GM12878 (cell line): Measurements from ENCODE around the gene IFT25. TPM values are rescaled to one million over a fixed set of nuclear protein-coding genes. Genes with fewer than 3 reads are reported as not detected.

Source experiments
- BACH1 ChIP-seq: fragments of 450-650 bp; IDR thresholded peaks from 2 replicates; pipeline ENCODE4 v1.6.1; 2017; ENCODE audit warnings: mild to moderate bottlenecking, borderline replicate concordance
- CEBPZ ChIP-seq: fragments of 150-350 bp; IDR thresholded peaks from 2 replicates; pipeline ENCODE4 v1.6.1; 2016; ENCODE audit warnings: low read depth, low read length
- EP300 ChIP-seq, 2 experiments: fragments of 150-350 bp in 1 of 2; IDR thresholded peaks; 2 replicates each; pipeline ENCODE4 v1.6.1; 2011 to 2012; ENCODE audit warnings: low read depth in 2 of 2, low read length in 2 of 2, borderline replicate concordance in 1 of 2, improper control_type of control experiment in 1 of 2, inconsistent platforms in 1 of 2; ENCODE audit not compliant: control insufficient read depth in 1 of 2
- FOXK2 ChIP-seq: fragments of 450-650 bp; IDR thresholded peaks from 2 replicates; pipeline ENCODE4 v1.6.1; 2017; ENCODE audit warnings: mild to moderate bottlenecking, moderate library complexity
- HCFC1 ChIP-seq: fragments of 150-350 bp; IDR thresholded peaks from 2 replicates; pipeline ENCODE4 v1.6.1; 2014; ENCODE audit warnings: low read length
- HSF1 ChIP-seq: fragments of 150-350 bp; IDR thresholded peaks from 2 replicates; pipeline ENCODE4 v1.6.1; 2014; ENCODE audit warnings: mild to moderate bottlenecking, low read depth, low read length
- PAX5 ChIP-seq: IDR thresholded peaks from 2 replicates; pipeline ENCODE4 v1.6.1; 2011; ENCODE audit warnings: low read depth, low read length, borderline replicate concordance
- POU2F2 ChIP-seq: IDR thresholded peaks from 3 replicates; pipeline ENCODE4 v1.6.1; 2011; ENCODE audit warnings: low read depth, mild to moderate bottlenecking, low read length, borderline replicate concordance
- ZBTB4 ChIP-seq: fragments of 450-650 bp; formaldehyde crosslinking; IDR thresholded peaks from 2 replicates; pipeline ENCODE4 v1.4.0; 2022; ENCODE audit warnings: mild to moderate bottlenecking, moderate library complexity
- polyA plus RNA-seq, 11 experiments: library from polyadenylated mRNA; depleted of rRNA in 4 of 11; unstranded in 6 of 11; stranded (reverse) in 5 of 11; fragments of >200 nt; fragmentation: Nextera tagmentation in 4 of 11; fragmentation: Illumina TruSeq in 1 of 11; extraction: Ambion mirVana in 4 of 11; extraction: Trizol in 1 of 11; gene quantifications; 1 replicate in 1 of 11; 2 replicates in 10 of 11; pipeline versions ENCODE4 v1.2.1 to v1.2.3, GENCODE V29; 2011 to 2016; ENCODE audit warnings: inconsistent platforms in 2 of 11, missing spikeins in 2 of 11, low read depth in 1 of 11
- total RNA-seq, 4 experiments: library from RNA; depleted of rRNA in 3 of 4; stranded (reverse); fragments of >200 nt in 3 of 4; fragmentation: Illumina TruSeq in 1 of 4; extraction: Trizol in 1 of 4; gene quantifications; 2 replicates each; pipeline versions ENCODE4 v1.2.1 to v1.2.3, GENCODE V29; 2013 to 2021

The IFT25 gene
- total and polyA plus RNA-seq, 10 of the 15 experiments (the other 5 are each of a cell fraction or from before 2014, with no cell fraction given) = 55.7 to 242 (median 131) TPM

GRCh38 chr1:53899206-53899628 lies 46.3 kb downstream of the IFT25 start (continued):
- TF ChIP-seq BACH1 (no peak), POU2F2 (no peak), PAX5 (no peak), FOXK2 (no peak), HSF1 (no peak), EP300 (IDR thresholded peaks at IDR 0.05; ENCODE audit: borderline replicate concordance in 1 of 2, control insufficient read depth in 1 of 2, low read depth in 2 of 2, low read length in 2 of 2) (no peak), HCFC1 (no peak), CEBPZ (no peak), ZBTB4 (no peak)
